Prostate gland (tissue), 2 donors: Measurements from ENCODE around the gene POLR1A. TPM values are rescaled to one million over a fixed set of nuclear protein-coding genes. Genes with fewer than 3 reads are reported as not detected.

Source experiments
- DNase-seq: peaks from one replicate; pipeline ENCODE4 v3.0.0-alpha.2; 2019; ENCODE audit warnings: low spot score
- H3K27ac ChIP-seq, 2 donors: fragments of 200-600 bp; sonication (generic); 2 replicates each; pipeline ENCODE4 v1.5.1; 2017 to 2019
- H3K27me3 ChIP-seq: fragments of 200-600 bp; sonication (generic); replicated peaks from 2 replicates; pipeline ENCODE4 v1.5.1; 2019; ENCODE audit not compliant: insufficient read depth
- H3K36me3 ChIP-seq, 2 donors: fragments of 200-600 bp; sonication (generic); 1 replicate in 1 of 2; 2 replicates in 1 of 2; pipeline versions ENCODE4 v1.5.1 to v1.8.1; 2017 to 2019
- H3K4me1 ChIP-seq: fragments of 200-600 bp; sonication (generic); replicated peaks from 2 replicates; pipeline ENCODE4 v1.5.1; 2019
- H3K4me3 ChIP-seq, 2 donors: fragments of 200-600 bp; sonication (generic); 2 replicates each; pipeline ENCODE4 v1.5.1; 2017 to 2019
- H3K9me3 ChIP-seq: fragments of 200-600 bp; sonication (generic); 2 replicates; pipeline ENCODE4 v1.5.1; 2017
- POLR2A ChIP-seq: fragments of 450-650 bp; IDR thresholded peaks from one replicate; pipeline ENCODE4 v1.6.1; 2016; ENCODE audit warnings: antibody characterized with exemption, mild to moderate bottlenecking
- POLR2AphosphoS5 ChIP-seq: sonication (generic); formaldehyde crosslinking; IDR thresholded peaks from one replicate; pipeline ENCODE4 v1.6.1; 2017; ENCODE audit warnings: antibody characterized with exemption
- WGBS: methylation state at CpG from one replicate; pipeline ENCODE4 v1.1.5; 2018; 5-methylcytosine and 5-hydroxymethylcytosine counted together
- intact Hi-C: fragments of 100-400 bp; cut with DNase I; formaldehyde crosslinking; loops from one replicate; pipeline ENCODE4 v1.14.2; 2022
- total RNA-seq, 2 donors: library from RNA; depleted of rRNA; stranded (reverse); fragments of >200 nt; gene quantifications; one replicate each; pipeline ENCODE4 v1.1.0, GENCODE V29; 2016
- TF ChIP-seq, protein P1 (sequence below), 4 experiments: fragments of 200-600 bp in 2 of 4; fragments of 450-650 bp in 2 of 4; sonication (generic) in 2 of 4; IDR thresholded peaks; 1 replicate in 3 of 4; 2 replicates in 1 of 4; pipeline ENCODE4 v1.5.1; 2016 to 2019; ENCODE audit warnings: antibody characterized with exemption in 4 of 4, mild to moderate bottlenecking in 2 of 4, moderate library complexity in 2 of 4

Gene POLR1A
- total RNA-seq, 2 donors from 2014 or later: 13.0 to 27.4 TPM

DNA sequence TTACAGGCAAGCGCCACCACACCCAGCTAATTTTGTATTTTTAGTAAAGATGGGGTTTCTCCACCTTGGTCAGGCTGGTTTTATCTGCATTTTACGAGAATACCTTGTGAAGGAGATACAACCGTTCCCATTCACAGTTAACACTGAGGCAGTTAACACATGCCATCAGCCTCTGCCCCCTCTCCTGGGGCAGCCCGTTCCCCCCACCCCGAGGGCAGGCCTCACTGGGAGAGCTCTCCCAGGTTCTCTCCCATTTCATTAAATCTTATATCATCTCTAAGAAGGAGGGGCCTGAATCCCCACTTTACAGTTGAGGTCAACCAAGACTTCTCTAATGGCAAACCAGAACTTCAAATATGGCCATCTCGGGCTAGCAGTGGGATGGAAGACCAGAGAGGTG is 121.9 kb downstream of the POLR1A start:
- Histone ChIP-seq H3K27me3 (no peaks in the 10 kb centered on the region), H3K4me3 (no peak overlapping the region), H3K36me3 (no peaks in the 10 kb centered on the region), H3K27ac (no peak overlapping the region), H3K9me3 (no peaks in the 10 kb centered on the region), H3K4me1 (no peaks in the 10 kb centered on the region)
- intact Hi-C loops: no loop called here
- no peak for DNase-seq
- TF ChIP-seq POLR2A: no peak
- TF ChIP-seq, protein P1, sequence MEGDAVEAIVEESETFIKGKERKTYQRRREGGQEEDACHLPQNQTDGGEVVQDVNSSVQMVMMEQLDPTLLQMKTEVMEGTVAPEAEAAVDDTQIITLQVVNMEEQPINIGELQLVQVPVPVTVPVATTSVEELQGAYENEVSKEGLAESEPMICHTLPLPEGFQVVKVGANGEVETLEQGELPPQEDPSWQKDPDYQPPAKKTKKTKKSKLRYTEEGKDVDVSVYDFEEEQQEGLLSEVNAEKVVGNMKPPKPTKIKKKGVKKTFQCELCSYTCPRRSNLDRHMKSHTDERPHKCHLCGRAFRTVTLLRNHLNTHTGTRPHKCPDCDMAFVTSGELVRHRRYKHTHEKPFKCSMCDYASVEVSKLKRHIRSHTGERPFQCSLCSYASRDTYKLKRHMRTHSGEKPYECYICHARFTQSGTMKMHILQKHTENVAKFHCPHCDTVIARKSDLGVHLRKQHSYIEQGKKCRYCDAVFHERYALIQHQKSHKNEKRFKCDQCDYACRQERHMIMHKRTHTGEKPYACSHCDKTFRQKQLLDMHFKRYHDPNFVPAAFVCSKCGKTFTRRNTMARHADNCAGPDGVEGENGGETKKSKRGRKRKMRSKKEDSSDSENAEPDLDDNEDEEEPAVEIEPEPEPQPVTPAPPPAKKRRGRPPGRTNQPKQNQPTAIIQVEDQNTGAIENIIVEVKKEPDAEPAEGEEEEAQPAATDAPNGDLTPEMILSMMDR (IDR thresholded peaks at IDR 0.05): no peak
- TF ChIP-seq POLR2AphosphoS5: no peak
- 75% methylated on average over 6 of the region's 6 CpGs for WGBS

DNA sequence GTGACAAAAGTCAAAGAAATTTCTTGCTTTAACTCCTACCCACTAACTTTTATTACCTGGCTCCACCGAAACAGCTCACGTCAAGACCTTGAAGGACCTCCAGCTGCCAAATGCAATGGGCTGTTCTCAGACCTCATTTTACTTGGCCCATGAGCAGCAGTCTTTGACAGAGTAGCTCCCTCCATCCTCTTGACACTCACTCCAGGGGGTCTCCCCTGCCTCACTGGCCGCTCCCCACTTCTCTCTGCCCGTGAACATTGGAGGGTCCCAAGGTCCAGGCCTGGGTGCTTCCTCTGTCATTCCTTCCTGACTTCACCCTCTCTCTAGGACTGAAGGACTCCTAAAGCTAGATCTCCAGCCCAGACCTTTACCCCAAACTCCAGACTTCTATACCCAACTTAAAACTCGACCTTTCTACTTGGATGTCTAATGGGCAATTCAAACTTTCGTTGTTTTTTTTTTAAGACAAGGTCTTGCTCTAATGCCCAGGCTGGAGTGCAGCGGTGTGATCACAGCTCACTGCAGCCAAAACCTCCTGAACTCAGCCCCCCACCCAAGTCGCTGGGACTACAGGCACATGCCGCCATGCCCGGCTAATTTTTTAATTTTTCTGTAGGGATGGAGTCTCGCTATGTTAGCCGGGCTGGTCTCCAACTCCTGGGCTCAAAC is 124.0 kb downstream of the POLR1A start:
- intact Hi-C loops: no loop called here
- H3K27ac ChIP-seq: no peak overlapping the region

DNA sequence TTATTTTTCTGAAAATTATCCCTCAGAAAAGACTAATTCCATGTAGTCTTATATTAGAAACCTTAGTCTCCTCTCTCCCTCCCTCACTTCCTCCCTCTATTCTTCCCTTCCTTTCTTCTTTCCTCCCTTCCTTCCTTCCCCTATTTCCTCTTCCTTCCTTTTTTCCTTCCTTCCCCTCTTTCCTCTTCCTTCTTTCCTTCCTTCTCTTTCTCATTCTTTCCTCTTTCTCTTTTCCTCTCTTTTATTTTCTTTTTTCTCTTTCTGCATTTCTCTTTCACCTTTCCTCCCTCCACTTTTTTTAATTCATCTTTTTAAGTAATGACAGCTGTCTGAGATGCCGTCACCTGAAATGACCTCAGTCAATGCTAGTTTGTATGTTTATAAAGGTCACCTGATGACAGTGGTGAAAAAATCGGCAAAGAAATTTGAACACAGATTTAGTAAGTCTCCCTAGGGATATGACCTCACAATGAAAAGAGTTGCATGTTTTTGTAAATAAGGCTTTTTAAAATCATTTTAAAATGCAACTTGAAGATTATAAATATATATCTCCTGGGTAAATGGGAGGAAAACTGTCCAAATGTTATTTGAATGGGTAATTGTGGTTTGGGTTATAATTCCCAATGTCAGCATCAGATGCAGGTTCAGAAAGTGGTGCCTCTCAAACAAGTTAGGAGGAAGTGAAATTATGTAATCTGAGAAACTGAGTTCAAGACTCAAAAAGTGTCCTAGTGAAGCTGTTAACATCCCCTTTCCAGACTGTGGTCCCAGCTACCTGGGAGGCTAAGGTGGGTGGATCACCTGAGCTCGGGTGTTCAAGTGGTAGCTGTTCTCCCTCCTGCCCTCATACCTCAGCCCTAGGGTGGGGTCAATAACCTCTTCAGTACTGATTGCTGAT is 126.6 kb downstream of the POLR1A start:
- Histone ChIP-seq H3K9me3 (no peaks in the 10 kb centered on the region), H3K4me1 (peaks cover 2% of the 10 kb centered on the region), H3K27ac (no peak overlapping the region), H3K36me3 (no peaks in the 10 kb centered on the region), H3K4me3 (no peak overlapping the region), H3K27me3 (no peaks in the 10 kb centered on the region)
- TF ChIP-seq, protein P1 (IDR thresholded peaks at IDR 0.05): no peak
- TF ChIP-seq POLR2AphosphoS5 (no peak), POLR2A (no peak)
- intact Hi-C loops: no loop called here
- no peak for DNase-seq
- WGBS: 75% methylated on average over 3 of the region's 3 CpGs

More for the DNA sequence above, 124.0 kb downstream of the POLR1A start:
- no peaks in the 10 kb centered on the region for H3K9me3 ChIP-seq
- no peaks in the 10 kb centered on the region for H3K27me3 ChIP-seq
- no peaks in the 10 kb centered on the region for H3K36me3 ChIP-seq
- no peak overlapping the region for H3K4me3 ChIP-seq
- DNase-seq: no peak
- WGBS: 87% methylated on average over 12 of the region's 12 CpGs
- no peaks in the 10 kb centered on the region for H3K4me1 ChIP-seq
- TF ChIP-seq, protein P1 (IDR thresholded peaks at IDR 0.05): no peak
- no peak for TF ChIP-seq POLR2AphosphoS5
- no peak for TF ChIP-seq POLR2A

DNA sequence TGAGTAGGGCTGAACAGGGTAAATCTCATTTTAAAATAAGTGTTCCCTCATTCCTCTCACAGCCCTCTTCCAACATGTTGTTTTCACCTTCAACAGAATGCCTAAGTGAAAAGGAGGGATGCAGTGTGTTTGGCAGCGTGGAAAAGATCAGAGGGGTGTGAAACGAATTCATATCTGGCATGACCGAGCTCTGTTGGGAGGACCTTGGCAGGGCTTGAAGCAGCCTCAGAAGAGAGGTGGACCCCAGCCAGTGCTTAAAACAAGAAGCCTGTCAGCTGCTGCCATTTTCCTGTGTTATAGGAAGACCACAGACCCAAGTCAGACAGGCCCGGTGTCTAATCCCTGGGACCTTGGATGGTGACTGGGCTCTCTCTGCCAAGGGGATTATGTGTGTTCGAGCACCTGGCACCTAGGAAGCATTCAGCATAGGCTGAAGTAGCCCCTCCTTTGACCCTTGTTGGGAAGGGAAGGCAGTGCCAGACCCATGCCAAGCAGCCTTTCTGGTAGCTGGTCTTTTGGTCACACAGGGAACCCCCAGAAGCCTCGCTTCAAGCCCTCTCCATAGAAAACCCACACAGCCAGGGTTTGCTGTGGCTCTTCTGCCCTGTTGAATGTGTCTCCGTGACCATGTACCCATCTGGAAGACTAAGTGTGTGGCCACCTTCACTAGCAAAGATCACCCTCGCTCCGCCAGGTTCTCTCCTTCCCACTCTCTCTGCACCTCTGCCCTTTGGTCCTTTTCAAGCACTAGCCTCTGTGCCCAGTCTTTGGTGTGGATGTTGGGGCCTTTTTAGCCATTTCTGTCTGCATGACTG is 129.4 kb downstream of the POLR1A start:
- H3K4me1 ChIP-seq: peaks cover 2% of the 10 kb centered on the region
- 72% methylated on average over 9 of the region's 9 CpGs for WGBS
- H3K36me3 ChIP-seq: no peaks in the 10 kb centered on the region
- TF ChIP-seq, protein P1 (IDR thresholded peaks at IDR 0.05): no peak
- TF ChIP-seq POLR2A (no peak), POLR2AphosphoS5 (no peak)
- no peaks in the 10 kb centered on the region for H3K27me3 ChIP-seq
- no peak overlapping the region for H3K4me3 ChIP-seq
- H3K9me3 ChIP-seq: no peaks in the 10 kb centered on the region
- H3K27ac ChIP-seq: no peak overlapping the region
- intact Hi-C loops: no loop called here
- no peak for DNase-seq
